Mesendoderm (in vitro differentiated cells): ENCODE results near the gene CENPB. TPM values are rescaled to one million over a fixed set of nuclear protein-coding genes. Genes with fewer than 3 reads are reported as not detected.
"Not testable (repeated sequence)": the region's sequence is repeated elsewhere in the genome, so short reads cannot be mapped to it uniquely, and the experiment has no call there.

Experiments
- DNase-seq: peaks from one replicate; pipeline ENCODE4 v3.0.0; 2013
- H2AK5ac ChIP-seq: 2 replicates; pipeline ENCODE4 v1.6.1; 2013; ENCODE audit warnings: low read length, inconsistent platforms
- H2BK120ac ChIP-seq: 2 replicates; pipeline ENCODE4 v1.6.1; 2013; ENCODE audit warnings: low read depth, mild to moderate bottlenecking, low read length, moderate library complexity, mixed read lengths
- H2BK15ac ChIP-seq: replicated peaks from 2 replicates; pipeline ENCODE4 v1.6.1; 2013; ENCODE audit warnings: low read depth, mild to moderate bottlenecking, moderate library complexity
- H2BK5ac ChIP-seq: 2 replicates; pipeline ENCODE4 v1.6.1; 2013; ENCODE audit warnings: low read length, inconsistent platforms
- H3K18ac ChIP-seq: 2 replicates; pipeline ENCODE4 v1.6.1; 2013; ENCODE audit warnings: mild to moderate bottlenecking, low read length, mixed read lengths
- H3K23ac ChIP-seq: one replicate; pipeline ENCODE4 v1.6.1; 2013; ENCODE audit warnings: low read length
- H3K27ac ChIP-seq: 2 replicates; pipeline ENCODE4 v1.5.1; 2013; ENCODE audit warnings: low read depth, mild to moderate bottlenecking, inconsistent platforms, low read length, moderate library complexity
- H3K27me3 ChIP-seq: 2 replicates; pipeline ENCODE4 v1.6.1; 2013; ENCODE audit warnings: low read length, control low read depth, mild to moderate bottlenecking, inconsistent platforms; ENCODE audit not compliant: insufficient read depth, poor library complexity
- H3K36me3 ChIP-seq: 2 replicates; pipeline ENCODE4 v1.6.1; 2013; ENCODE audit warnings: low read length, inconsistent platforms; ENCODE audit not compliant: control insufficient read depth, insufficient read depth
- H3K4ac ChIP-seq: one replicate; pipeline ENCODE4 v1.6.1; 2013; ENCODE audit warnings: low read depth, mild to moderate bottlenecking, low read length, moderate library complexity
- H3K4me1 ChIP-seq: 2 replicates; pipeline ENCODE4 v1.6.1; 2013; ENCODE audit warnings: low read depth, low read length, inconsistent platforms; ENCODE audit not compliant: control insufficient read depth
- H3K4me2 ChIP-seq: 2 replicates; pipeline ENCODE4 v1.6.1; 2013; ENCODE audit warnings: low read length
- H3K4me3 ChIP-seq: 2 replicates; pipeline ENCODE4 v1.5.1; 2013; ENCODE audit warnings: mild to moderate bottlenecking, low read length
- H3K56ac ChIP-seq: one replicate; pipeline ENCODE4 v1.6.1; 2013; ENCODE audit warnings: low read length
- H3K79me1 ChIP-seq: 2 replicates; pipeline ENCODE4 v1.6.1; 2013; ENCODE audit warnings: low read length, inconsistent platforms
- H3K79me2 ChIP-seq: 2 replicates; pipeline ENCODE4 v1.6.1; 2013; ENCODE audit warnings: mild to moderate bottlenecking, low read length; ENCODE audit not compliant: control insufficient read depth, insufficient read depth
- H3K9ac ChIP-seq: 2 replicates; pipeline ENCODE4 v1.6.1; 2013; ENCODE audit warnings: low read length, inconsistent platforms
- H4K5ac ChIP-seq: one replicate; pipeline ENCODE4 v1.6.1; 2013; ENCODE audit warnings: low read length
- H4K8ac ChIP-seq: one replicate; pipeline ENCODE4 v1.6.1; 2013; ENCODE audit warnings: low read depth, mild to moderate bottlenecking, control low read depth, low read length, moderate library complexity
- WGBS: extraction: QIAGEN DNeasy Blood & Tissue Kit; methylation state at CpG from one replicate; pipeline ENCODE4 v1.1.7; 2013; ENCODE audit warnings: low lambda C conversion rate, missing lambda C conversion rate; ENCODE audit not compliant: insufficient coverage; ENCODE audit errors: extremely low coverage; 5-methylcytosine and 5-hydroxymethylcytosine counted together
- polyA plus RNA-seq, 2 experiments: library from polyadenylated mRNA; stranded (reverse); fragments of 200-250 nt; gene quantifications; one replicate each; pipeline ENCODE4 v1.2.3, GENCODE V29; 2013

CENPB gene, protein sequence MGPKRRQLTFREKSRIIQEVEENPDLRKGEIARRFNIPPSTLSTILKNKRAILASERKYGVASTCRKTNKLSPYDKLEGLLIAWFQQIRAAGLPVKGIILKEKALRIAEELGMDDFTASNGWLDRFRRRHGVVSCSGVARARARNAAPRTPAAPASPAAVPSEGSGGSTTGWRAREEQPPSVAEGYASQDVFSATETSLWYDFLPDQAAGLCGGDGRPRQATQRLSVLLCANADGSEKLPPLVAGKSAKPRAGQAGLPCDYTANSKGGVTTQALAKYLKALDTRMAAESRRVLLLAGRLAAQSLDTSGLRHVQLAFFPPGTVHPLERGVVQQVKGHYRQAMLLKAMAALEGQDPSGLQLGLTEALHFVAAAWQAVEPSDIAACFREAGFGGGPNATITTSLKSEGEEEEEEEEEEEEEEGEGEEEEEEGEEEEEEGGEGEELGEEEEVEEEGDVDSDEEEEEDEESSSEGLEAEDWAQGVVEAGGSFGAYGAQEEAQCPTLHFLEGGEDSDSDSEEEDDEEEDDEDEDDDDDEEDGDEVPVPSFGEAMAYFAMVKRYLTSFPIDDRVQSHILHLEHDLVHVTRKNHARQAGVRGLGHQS
- polyA plus RNA-seq (2013, experiment 1 of 2), result 22.3 TPM
- 21.5 TPM for polyA plus RNA-seq (2013, experiment 2 of 2)

DNA sequence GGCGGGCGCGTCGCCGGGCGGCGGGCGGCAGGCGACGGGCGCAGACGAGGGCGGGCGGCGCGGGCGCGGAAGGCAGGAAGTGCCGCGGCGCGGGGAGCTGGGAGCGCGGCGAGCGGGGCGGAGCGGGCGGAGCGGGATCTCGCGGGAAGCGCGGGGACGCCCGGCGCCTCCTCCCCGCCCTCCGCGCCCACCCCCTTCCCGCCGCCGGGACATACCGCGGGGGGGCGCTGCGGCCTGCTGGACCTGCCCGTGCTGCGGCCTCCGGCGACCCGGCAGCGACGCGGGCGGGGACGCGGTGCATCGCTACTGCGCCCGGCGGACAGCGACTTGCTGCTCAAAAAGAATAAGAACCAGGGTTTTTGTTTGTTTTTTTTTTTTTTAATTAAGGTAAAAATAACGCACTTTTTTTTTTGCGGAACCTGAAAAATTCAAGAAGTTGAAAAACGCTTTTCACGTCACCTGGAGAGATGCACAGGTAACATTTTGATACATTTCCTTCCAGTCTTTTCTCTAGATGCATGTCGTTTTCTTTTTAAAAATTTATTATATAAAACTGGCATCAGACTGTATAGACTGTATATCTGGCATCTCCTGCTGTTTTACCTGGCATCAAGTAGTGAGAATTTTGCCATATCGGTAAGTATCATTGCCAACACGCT lies at the start of gene CENPB:
Gene CENPB (minus strand): TSS at position 76 of the 659 bp plus-strand sequence. CDS start 257 bp downstream, outside the sequence.
- Histone ChIP-seq H2BK5ac (no peak within 1 kb of the TSS), H3K79me2 (peaks cover 7% of the 10 kb centered on the region), H3K56ac (peak within 1 kb of the TSS; percentile 95), H2BK15ac (no peak within 1 kb of the TSS), H3K23ac (peak within 1 kb of the TSS; percentile 97), H4K5ac (no peak within 1 kb of the TSS), H2BK120ac (no peak within 1 kb of the TSS), H3K18ac (peak within 1 kb of the TSS; percentile 94), H3K27me3 (no peaks in the 10 kb centered on the region), H4K8ac (peak within 1 kb of the TSS; percentile 41), H2AK5ac (no peak within 1 kb of the TSS), H3K4me1 (no peaks in the 10 kb centered on the region), H3K4me2 (peak within 1 kb of the TSS; percentile 80), H3K79me1 (peaks cover 18% of the 10 kb centered on the region), H3K4me3 (peak within 1 kb of the TSS; percentile 58), H3K36me3 (peaks cover 3% of the 10 kb centered on the region), H3K9ac (peak within 1 kb of the TSS; percentile 90), H3K27ac (no peak within 1 kb of the TSS), H3K4ac (peak within 1 kb of the TSS; percentile 86)
- peak; percentile 89 for DNase-seq
- no CpG with 5 or more reads among the region's 70 CpGs for WGBS

DNA sequence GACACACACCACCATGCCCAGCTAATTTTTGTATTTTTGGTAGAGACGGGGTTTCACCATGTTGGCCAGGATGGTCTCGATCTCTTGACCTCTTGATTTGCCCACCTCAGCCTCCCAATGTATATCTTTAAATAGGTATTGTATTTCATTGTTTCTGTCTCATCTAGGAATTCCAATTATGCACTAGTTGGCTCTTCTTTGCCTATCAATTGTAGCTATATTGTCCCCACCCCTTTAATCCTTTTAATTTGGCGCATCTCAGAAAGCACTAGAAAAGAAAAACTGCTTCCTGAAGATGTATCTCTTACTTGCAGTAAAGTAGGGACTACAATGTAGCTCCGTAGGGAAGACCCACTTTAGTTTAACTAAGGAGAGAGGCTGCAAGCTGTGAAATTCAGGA lies 49.6 kb upstream of the CENPB start:
- Histone ChIP-seq H3K79me2 (no peaks in the 10 kb centered on the region), H3K79me1 (no peaks in the 10 kb centered on the region), H3K9ac (no peak overlapping the region), H4K5ac (no peak overlapping the region), H3K36me3 (no peaks in the 10 kb centered on the region), H2BK5ac (no peak overlapping the region), H3K4me1 (no peaks in the 10 kb centered on the region), H3K27ac (no peak overlapping the region), H3K23ac (no peak overlapping the region), H3K4me3 (no peak overlapping the region), H4K8ac (no peak overlapping the region), H3K27me3 (no peaks in the 10 kb centered on the region), H3K56ac (no peak overlapping the region), H3K4me2 (no peak overlapping the region), H2BK15ac (no peak overlapping the region), H3K18ac (no peak overlapping the region), H2AK5ac (no peak overlapping the region), H3K4ac (no peak overlapping the region), H2BK120ac (no peak overlapping the region)
- no CpG with 5 or more reads among the region's 4 CpGs for WGBS
- DNase-seq, result no peak

- not testable (repeated sequence) for H4K5ac ChIP-seq, H3K27me3 ChIP-seq, H2BK120ac ChIP-seq, H3K4me1 ChIP-seq, H3K56ac ChIP-seq, H3K79me2 ChIP-seq, H3K79me1 ChIP-seq, H2BK15ac ChIP-seq, H3K23ac ChIP-seq, H3K4me3 ChIP-seq, H3K9ac ChIP-seq, H2BK5ac ChIP-seq, H3K4ac ChIP-seq, H3K18ac ChIP-seq, H3K36me3 ChIP-seq, H3K27ac ChIP-seq, H3K4me2 ChIP-seq, DNase-seq, H4K8ac ChIP-seq, H2AK5ac ChIP-seq
- no CpG with 5 or more reads among the region's 5 CpGs for WGBS
Measured at GRCh38 chr20:3829891-3830290, 43.4 kb upstream of the CENPB start.

GRCh38 chr20:3828798-3829197 lies 42.3 kb upstream of the CENPB start:
- Histone ChIP-seq H3K18ac (no peak overlapping the region), H4K5ac (no peak overlapping the region), H2BK5ac (no peak overlapping the region), H3K79me1 (no peaks in the 10 kb centered on the region), H3K36me3 (no peaks in the 10 kb centered on the region), H3K56ac (no peak overlapping the region), H3K4me1 (no peaks in the 10 kb centered on the region), H2BK120ac (no peak overlapping the region), H3K4me2 (no peak overlapping the region), H2AK5ac (no peak overlapping the region), H4K8ac (no peak overlapping the region), H3K27me3 (no peaks in the 10 kb centered on the region), H3K4me3 (no peak overlapping the region), H3K27ac (no peak overlapping the region), H3K79me2 (no peaks in the 10 kb centered on the region), H3K4ac (no peak overlapping the region), H3K23ac (no peak overlapping the region), H2BK15ac (no peak overlapping the region), H3K9ac (no peak overlapping the region)
- no peak for DNase-seq
- WGBS, result no CpG with 5 or more reads among the region's 3 CpGs

GRCh38 chr20:3826420-3826819 lies 39.9 kb upstream of the CENPB start:
- Histone ChIP-seq H3K27me3 (no peaks in the 10 kb centered on the region), H2BK15ac (no peak overlapping the region), H3K36me3 (no peaks in the 10 kb centered on the region), H3K79me1 (no peaks in the 10 kb centered on the region), H2BK5ac (no peak overlapping the region), H2BK120ac (no peak overlapping the region), H4K8ac (no peak overlapping the region), H3K18ac (no peak overlapping the region), H2AK5ac (no peak overlapping the region), H3K56ac (no peak overlapping the region), H3K4ac (no peak overlapping the region), H4K5ac (no peak overlapping the region), H3K27ac (no peak overlapping the region), H3K23ac (no peak overlapping the region), H3K4me1 (no peaks in the 10 kb centered on the region), H3K79me2 (no peaks in the 10 kb centered on the region), H3K9ac (no peak overlapping the region), H3K4me3 (no peak overlapping the region), H3K4me2 (no peak overlapping the region)
- no peak for DNase-seq
- no CpG with 5 or more reads among the region's 4 CpGs for WGBS
